ENCODE data around the gene IFNL3.

IFNL3 gene

DNA sequence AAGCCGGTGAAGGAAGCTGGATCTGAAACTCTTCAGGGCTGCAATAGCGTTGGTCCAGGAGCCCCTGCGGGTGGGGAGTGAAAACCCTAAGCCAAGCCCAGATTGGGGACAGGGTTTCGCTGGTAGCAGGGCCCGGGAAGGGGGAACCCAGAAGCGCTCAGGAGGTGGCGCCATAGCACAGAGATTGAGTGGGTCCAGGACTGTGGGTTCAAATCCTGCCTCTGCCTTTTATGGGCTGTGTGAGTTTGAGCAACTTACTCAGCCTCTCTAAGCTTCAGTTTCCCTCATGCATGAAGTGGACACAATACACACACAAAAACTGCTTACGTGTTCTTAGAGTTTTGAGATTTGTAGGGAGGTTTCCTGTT lies 32.4 kb downstream of the IFNL3 start:
- no peak for DNase-seq

DNA sequence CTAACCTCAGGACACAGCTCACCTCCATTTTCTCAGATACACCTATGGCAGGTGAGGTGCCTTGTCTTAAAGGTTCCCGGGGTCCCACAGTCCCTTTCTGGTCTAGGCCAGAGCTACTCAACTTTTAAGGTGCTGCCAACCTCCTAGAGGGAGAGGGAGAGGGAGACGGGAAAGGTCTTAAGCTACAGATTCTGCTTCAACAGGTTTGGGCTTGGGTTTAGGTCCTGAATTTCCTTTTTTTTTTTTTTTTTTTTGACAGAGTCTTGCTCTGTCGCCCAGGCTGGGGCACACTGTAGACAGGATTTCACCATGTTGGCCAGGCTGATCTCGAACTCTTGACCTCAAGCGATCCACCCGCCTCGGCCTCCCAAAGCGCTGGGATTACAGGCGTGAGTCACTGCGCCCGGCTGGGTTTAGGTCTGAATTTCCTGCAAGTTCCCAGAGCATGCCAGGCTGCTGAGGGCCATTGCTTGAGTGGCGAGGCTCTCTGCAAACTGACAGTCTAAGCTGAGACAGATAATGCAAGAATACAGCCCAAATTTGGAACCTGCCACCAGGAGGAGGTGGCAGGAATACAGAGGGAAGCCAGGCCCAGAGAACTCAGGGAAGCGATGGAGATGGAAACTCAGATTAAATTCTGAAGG lies 33.0 kb downstream of the IFNL3 start:
- DNase-seq = no peak

DNA sequence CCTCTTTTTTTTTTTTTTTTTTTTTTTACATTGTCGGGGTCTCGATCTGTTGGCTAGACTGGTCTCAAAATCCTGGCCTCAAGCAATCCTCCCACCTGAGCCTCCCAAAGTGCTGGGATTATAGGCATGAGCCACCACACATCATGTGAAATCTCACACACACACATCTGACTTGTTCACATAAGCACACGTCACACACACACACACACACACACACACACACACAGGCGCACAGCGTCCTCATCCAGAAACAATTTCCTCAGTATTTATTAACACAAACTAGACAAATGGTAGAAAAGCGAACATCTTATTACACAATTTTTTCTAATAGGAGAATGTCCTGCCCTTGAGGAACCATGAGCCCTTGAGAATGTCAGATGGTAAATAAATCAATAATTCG lies 35.6 kb downstream of the IFNL3 start:
- DNase-seq = no peak

DNA sequence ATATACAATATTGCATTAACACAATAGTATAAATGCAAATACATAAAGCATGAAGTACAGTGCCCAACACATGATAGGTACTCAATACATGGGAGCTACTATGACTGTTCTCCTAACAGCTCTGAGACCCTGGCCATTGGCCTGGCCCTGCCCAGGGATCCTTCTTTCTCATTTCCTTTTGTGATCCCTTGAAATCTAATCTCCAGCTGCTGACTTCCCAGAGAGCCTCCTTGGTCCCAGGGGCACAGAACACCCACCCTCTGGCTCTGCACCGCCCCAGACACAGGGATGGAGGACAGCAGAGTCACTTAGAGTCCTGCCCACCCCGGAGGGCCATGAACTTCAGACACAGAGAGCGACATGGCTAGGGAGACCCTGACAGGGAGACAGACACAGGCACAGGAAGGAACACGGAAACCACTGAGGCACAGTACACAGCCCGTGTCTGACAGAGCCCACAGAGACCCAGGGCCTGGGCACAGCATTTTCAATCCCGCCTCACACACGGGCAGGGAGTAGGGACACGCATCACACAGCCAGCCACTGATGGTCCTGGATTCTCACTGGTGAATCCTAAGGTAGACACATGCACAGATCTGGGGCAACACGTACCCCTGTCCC lies 36.5 kb downstream of the IFNL3 start:
- DNase-seq = no peak

DNA sequence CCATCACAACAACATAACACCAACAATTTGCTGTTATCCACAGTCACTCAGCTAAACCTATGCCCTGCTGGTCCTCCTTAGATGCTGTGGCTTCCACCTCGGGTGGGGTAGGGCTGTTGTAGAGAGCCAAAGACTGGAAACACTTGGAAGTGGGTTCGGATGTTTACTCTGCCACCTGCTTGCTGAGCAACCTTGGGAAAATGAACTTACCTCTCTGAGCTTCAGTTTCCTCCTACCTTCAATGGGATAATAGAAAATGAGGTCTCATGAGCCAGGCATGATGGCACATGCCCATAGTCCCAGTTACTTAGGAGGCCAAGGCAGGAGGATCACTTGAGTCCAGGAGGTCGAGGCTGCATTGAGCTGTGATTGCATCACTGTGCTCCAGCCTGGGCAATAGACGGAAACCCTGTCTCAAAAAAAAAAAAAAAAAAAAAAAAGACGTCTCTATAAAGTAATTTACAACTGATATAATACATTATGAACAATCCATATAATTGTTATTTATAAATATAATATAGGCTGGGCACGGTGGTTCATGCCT lies 37.4 kb downstream of the IFNL3 start:
- DNase-seq = no peak

DNA sequence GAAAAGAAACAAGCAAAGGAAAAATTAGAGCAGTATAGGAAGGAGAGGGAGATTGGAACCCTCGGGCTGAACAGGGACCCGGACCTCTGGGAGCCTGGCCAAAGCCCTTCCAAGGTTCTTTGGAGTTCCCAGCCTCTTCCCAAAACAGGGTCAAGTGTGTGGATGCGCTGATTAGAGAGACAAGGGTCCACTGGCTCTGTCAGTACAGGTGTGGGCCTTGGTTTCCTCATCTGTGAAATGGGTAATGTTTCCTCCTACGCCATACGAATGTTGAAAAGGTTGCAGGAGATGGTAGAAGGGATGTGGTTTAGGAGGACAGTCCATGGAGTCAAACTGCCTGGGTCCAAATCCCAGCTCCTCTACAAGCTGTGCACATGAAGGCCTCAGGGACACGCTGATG lies 38.7 kb downstream of the IFNL3 start:
- no peak for DNase-seq

DNA sequence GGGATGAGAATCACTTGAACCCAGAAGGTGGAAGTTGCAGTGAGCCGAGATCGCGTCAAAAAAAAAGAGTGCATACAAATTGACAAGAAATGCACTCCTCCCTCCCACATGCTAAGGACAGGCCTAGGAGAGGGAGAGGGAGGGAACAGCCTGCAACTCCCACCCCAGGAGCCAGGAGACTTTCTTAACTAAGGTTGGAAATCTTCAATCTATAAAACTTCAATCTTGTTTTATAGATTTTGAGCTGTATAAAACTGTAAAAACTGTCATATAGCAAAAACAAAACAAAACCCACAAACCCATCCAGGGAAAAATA lies 39.4 kb downstream of the IFNL3 start:
- DNase-seq = no peak

DNA sequence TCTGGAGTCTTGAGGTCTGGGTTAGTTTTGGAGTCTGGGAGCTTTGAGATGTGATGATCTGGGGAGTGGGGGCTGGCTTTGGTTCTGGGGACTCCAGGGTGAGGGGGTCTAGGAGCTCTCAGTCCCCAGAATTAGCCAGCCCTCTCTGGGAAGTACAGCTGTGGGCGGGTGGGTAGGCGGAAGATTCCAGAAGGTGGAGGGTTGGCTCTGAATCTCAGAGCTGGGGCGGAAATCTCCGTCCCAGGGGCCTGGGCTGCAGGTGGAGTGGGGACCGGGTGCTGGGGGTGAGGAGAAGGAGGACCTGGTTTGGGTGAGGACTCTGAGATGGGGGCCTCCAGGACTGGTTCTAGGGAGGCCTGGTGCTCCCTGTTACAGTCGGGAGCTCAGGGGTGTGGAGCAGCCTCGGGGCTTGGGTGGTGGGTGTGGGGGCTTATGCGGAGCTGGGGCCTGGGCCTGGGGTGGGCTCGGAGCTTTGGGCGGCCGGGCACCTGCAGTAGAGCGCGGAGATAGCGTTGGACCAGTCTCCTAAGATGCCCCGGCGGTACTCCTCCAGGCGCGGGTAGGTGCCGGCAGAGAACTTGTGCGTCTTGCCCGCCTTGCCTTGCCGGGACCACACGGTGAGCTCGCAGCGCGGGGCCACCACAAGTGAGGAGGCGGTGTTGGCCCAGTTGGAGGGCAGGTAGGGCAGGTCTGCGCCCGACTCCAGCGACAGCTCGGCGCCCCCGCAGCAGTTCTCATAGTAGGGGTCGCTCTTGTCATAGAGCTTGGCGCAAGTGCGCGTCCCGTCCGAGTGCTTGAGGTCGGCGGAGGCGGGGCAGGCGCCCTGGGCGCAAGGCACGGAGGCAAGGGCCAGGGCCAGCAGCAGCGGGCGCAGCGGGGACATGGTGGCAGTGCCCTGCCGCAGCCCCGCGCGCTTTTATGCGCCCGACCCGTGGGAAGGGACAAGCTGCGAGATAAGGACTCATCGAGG lies 41.1 kb downstream of the IFNL3 start, which contains the start of gene SYCN:
Gene SYCN (minus strand): TSS at position 892 of the 970 bp plus-strand sequence. CDS start 9 bp downstream, at position 883.
- no peak for DNase-seq

DNA sequence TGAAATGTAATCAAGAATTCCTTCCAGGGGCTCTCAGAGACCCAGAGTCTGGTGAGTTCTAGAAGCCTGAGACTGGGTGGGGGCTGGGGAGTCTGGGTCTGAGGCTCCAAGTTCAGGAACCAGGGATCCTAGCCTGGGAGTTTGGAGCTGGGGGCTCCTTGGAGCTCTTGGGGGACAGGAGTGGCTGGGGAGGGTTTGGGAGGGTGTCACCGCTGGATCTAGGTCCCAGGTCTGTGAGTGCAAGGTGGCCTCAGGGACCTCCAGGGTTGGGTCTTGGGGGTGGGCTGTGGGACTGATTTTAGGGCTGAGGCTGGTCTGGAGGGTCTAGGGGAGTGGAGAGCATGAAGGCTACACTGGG lies 41.8 kb downstream of the IFNL3 start:
- no peak for DNase-seq

DNA sequence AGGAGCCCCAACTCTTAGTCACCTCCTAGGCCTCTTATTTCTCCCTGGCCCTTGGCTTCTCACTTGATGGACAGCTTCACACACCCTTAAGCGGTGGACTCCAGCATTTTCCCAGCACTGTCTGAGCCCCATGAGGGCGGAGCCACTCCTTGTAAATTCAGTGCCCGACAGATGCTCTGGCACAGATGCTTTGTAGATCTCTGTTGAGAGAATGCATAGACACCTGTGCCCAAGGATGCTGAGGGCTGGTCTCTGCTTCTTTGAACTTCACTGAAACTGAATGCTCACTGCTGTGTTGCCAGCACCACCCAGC lies 44.0 kb downstream of the IFNL3 start:
- no peak for DNase-seq

DNA sequence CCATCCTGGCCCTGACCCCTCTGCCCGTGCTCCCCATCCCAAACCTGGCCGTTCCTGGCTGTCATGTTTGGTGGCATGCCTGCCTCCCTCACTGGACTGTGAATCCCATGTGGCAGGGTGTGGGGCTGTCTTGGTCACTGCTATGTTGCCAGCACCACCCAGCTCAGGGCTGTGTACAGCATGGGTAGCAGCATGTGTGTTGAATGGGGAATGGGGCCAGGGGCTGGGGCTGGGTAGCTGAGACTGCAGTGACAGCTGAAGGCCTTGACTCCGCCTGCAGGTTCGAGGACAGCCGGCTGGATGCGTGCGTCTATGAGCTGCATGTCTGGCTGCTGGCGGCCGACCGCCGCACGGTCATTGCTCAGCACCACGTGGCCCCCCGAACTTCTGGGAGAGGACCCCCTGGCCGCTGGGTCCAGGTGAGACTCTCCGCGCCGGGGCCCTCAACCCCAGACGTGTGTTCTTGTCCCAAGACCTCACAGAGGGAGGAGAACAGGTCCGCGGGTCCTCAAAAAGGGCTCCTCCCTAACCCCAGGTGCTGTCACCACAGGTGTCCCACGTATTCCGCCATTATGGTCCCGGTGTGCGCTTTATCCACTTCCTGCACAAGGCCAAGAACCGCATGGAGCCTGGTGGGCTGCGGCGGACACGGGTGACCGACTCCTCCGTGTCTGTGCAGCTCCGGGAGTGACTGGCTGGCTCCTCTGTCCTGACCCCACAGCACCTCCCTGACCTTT lies 44.6 kb downstream of the IFNL3 start:
- no peak for DNase-seq

DNA sequence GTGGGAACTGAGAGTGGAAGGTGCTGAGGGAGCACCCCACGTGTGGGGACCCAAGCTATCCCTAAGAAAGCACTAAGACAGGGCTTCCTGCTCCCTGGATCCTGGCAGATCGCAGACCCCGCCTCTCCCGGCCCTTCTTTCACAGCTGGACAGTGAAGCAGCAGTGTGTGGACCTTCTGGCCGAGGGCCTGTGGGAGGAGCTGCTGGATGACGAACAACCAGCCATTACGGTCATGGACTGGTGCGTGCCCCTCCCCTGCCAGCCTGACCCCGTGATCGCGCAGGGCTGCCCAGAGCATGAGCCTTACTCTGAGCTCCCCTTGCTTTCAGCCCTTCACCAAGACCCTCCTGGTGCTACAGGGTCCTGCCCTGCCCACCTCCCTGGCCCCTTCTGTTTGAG lies 45.8 kb downstream of the IFNL3 start:
- no peak for DNase-seq

DNA sequence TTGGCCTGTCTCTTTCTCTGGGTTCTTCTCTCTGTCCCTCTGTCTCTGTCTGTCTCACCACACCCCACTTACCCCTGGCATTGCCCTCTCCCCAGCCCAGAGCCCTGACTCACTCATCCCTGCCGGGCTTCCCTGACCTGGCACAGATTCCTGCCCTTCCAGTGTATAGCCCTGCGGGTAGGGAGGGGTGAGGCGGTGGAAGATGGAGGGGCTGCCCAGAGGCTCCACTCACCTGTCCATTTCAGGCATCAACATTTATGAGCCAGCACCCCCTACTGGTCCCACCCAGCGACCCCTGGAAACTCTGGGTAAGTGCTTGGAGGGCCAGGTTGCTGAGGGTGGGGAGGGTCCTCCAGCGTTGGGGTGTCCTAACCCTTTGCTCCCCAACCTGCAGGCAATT lies 47.0 kb downstream of the IFNL3 start:
- no peak for DNase-seq

DNA sequence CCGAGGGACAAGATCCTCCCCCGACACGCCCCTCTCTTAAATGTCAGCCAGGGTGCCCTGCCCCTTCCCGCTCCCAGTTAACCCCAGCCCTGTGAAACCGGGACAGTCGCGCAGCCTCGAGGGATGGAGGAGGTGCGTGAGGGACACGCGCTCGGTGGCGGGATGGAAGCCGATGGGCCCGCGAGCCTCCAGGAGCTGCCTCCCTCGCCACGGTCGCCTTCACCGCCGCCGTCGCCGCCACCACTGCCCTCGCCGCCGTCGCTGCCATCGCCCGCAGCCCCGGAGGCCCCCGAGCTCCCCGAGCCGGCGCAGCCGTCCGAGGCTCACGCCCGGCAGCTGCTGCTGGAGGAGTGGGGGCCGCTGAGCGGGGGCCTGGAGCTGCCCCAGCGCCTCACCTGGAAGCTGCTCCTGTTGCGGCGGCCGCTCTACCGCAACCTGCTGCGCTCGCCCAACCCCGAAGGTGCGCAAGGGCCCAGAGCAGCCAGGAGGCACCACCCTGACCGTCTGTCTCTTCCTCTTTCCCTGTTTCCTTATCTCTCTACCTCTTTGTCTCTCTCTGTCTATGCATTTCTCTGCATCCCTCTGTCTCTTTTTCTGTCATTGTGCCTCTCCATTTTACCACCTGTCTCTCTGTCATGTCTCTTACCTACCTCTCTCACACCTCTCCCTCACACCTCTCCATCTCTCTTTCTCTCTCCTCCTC lies 47.8 kb downstream of the IFNL3 start, which contains the start of gene NCCRP1:
Gene NCCRP1 (plus strand): TSS at position 105 of the 703 bp plus-strand sequence. CDS start 19 bp downstream, at position 124.
- no peak for DNase-seq

DNA sequence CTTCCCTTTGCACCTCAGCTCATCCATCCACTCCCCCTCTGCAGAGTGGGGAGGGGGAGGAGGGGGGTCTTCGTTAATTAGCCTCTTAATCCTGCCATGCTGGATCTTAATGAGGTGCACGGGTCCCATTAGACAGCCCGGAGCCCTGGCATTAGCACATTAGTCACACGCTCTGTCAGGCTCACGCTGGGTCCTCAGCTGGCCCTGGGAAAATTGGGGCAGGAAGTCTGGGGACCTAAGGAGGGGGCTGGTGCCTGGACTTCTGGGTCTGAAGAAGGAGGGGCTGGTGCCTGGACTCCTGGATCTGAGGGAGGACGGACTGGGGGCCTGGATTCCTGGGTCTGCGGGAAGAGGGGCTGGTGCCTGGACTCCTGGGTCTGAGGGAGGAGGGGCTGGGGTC lies 48.5 kb downstream of the IFNL3 start:
- no peak for DNase-seq

DNA sequence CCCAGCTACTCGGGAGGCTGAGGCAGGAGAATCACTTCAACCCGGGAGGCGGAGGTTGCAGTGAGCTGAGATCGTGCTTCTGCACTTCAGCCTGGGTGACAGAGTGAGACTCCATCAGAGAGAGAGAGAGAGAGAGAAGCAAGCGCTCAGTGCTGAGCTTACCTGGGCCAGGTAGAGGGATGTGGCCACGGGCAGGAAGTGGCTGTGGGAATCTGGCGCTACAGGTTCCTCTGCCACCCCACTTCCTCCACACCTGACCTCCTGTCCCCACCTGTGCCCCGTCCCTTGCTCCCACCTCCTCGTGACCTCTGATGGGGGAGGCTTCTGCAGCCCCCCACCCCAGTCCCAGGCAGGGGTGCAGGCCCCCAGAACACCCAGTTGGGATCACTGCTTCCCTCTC lies 49.1 kb downstream of the IFNL3 start:
- DNase-seq = no peak

DNA sequence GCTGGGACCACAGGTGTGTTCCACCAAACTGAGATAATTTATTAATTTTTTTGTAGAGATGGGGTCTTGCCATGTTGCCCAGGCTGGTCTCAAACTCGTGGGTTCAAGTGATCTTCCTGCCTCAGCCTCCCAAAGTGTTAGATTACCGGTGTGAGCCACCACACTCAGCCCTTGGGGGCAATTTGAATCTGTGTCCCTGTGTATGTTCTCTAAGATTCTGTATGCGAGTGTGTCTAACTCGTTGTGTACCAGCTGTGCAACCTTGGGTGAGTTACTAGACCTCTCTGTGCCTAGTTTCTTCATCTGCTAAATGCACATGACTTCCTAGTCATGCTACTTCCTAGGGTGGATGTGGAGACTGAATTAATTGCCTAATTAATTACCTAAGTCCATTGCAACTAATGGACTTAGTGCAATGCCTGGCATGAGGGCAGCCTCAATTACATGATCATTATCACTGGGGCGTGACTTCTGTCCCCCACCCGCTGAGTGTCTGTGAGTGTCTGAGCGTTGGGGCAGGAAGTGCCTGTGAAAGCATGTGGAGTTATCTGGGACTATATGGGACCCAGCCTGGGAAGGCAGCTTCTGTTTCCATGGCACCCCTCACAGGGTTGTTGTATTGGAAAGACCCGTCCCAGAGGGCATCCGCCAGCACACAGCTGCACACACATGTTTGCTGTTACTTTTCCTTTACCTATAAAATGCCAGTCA lies 49.8 kb downstream of the IFNL3 start:
- DNase-seq = no peak

DNA sequence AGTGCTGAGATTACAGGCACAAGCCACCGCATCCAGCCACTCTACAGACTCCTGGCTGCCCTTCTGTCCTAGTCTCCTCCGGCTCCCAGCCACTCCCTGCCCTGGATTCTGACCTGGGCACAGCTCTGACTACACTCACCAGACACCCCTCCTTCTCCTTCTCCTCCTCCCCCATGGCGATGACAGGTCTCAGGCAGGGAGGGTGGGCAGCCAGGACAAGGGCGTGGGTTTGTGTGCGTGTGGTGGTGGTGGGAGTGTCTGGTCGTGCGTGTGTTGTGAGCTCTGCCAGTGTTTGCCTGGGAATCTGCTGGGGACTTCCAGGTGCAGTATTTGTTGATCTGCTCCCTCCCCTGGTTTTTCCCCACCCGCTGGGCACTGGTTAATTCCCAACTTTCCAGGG lies 51.0 kb downstream of the IFNL3 start:
- no peak for DNase-seq

Data from amniotic stem cell (primary cell).